ENCODE data around the gene FAM229B. TPM values are rescaled to one million over a fixed set of nuclear protein-coding genes. Genes with fewer than 3 reads are reported as not detected.

The FAM229B gene
- polyA plus RNA-seq, 4 donors: 44.0 to 61.0 (median 47.7) TPM

GRCh38 chr6:112130878-112131277, 43.5 kb downstream of the FAM229B start:
- DNase-seq (ENCODE audit: low read depth in 4 of 4, low spot score in 3 of 4): no peak

- no peak for DNase-seq (ENCODE audit: low read depth in 4 of 4, low spot score in 3 of 4)
Observed at GRCh38 chr6:112139052-112139451, 51.7 kb downstream of the FAM229B start.

DNA sequence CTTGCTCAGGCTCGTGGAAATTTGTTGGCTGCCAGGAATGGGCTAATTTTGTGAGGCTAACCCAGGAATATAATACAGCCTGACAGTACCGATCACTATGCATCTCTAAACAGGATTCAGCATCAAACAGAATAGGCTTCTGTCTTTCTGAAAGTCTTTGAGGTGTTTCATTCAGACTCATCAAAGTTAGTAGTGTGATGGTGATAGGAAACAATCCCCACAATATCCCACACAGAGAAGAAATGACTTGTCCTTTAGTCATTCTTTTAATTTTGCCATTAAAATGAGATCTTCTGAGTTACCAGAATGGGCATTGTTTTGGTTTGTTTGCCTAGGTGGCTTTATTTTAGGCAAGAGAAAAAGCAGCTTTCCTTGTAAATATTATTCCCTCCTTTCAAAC, 54.3 kb downstream of the FAM229B start:
- DNase-seq (ENCODE audit: low read depth in 4 of 4, low spot score in 3 of 4): no peak

DNA sequence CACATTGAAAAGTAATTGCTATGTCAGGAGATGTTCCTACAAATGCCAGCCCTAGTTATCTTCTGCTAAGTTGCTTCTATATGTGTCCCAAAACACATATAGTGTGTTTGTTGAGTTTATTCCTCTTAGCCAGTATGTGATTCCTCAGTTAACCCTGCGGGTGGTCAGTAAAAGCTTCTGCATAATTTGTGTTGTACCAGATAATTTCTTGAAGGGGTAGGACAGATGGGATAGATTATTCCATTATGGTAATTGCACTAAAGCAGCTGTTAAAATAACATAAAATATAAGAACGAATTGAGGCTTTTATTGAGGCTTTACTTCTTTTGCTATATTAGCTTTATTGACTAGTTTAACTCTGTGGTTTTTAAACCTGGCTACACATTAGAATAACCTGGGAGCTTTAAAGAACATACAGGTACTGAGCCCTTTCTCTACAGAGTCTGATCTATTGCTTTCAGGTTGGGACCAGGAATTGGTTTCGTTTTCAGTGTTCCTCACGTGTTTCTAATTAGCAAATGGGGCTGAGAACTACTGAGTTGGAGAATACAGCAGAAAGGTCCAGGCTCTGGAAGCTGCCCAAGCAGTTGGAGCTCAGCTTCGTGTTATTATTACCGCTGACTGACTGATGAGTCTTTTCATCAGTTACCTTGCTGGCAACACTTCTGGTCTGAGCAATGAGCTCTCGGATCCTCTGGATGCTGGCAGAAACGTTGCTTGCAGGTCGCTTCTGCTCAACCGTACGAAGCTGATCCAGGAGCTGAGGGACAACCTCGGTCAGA, 56.9 kb downstream of the FAM229B start:
- no peak for DNase-seq (ENCODE audit: low read depth in 4 of 4, low spot score in 3 of 4)

GRCh38 chr6:112145080-112145573, 57.7 kb downstream of the FAM229B start:
- DNase-seq (ENCODE audit: low read depth in 4 of 4, low spot score in 3 of 4): no peak

DNA sequence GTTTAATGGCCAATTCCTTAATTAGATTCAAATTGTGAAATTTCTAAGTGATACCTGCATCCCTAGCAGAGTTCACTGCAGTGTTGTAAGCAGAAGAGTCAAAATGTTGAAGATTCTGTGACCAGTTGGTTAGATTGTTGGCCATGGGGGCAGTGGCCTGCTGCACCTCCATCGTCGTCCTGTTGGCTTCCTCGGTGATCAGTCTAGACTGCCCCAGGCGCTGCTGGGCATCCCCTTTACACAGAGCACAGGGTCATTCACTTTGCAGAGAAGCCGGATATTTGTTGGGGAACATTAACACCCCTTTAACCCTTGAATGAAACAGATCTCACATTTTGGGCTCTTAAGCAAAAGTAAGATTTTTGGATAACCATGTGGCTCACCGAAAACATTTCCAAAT, 60.7 kb downstream of the FAM229B start:
- no peak for DNase-seq (ENCODE audit: low read depth in 4 of 4, low spot score in 3 of 4)

DNA sequence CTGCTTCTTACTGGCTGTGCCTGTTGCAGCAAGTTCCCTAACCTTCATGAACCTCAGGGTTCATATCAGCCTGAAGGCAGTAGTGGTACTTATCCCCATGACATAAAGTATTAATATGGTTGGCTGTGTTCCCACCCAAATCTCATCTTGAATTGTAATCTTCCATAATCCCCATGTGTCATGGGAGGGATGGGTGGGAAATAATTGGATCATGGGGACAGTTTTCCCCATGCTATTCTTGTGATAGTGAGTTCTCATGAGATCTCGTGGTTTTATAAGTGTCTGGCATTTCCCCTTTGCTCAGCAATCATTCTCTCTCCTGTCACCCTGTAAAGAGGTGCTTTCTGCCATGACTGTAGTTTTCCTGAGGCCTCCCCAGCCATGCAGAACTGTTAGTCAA, 61.8 kb downstream of the FAM229B start:
- no peak for DNase-seq (ENCODE audit: low read depth in 4 of 4, low spot score in 3 of 4)

GRCh38 chr6:112149719-112150263, 62.4 kb downstream of the FAM229B start:
- DNase-seq (ENCODE audit: low read depth in 4 of 4, low spot score in 3 of 4): peak in 3 of 4 donors; percentile 14 to 56 (median 32)

DNA sequence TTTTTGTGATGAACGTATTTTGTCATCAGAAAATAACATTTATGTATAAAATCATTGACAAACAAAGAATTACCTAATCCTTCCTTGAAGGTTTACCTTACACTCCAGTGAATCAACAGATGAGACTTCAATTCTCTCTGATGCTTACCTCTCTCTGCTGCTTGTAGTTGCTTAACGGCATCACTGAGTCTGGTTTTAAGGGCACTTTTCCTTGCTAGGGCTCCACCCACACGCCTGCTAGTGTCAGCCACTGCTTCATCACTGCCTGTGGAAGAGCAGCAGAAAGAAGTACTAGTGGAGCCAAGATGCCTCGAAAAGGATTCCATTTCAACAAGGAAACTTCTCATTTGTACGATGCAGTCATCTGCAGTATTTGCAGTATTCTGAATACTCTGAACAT, 63.0 kb downstream of the FAM229B start:
- no peak for DNase-seq (ENCODE audit: low read depth in 4 of 4, low spot score in 3 of 4)

Other genes starting within 250 kb of the FAM229B start
- gene FYN, start 214.1 kb upstream of the FAM229B start, polyA plus RNA-seq (ENCODE audit: insufficient read length in 4 of 4): 100 to 1,000 TPM; 118 to 171 (median 150) TPM
- gene CCN6, start 33.5 kb upstream of the FAM229B start, polyA plus RNA-seq (ENCODE audit: insufficient read length in 4 of 4): 1 to 10 TPM in 3 of 4 donors, under 1 TPM in 1; 0.41 to 4.6 (median 3.2) TPM
- 10 to 100 TPM; 28.0 to 57.3 (median 28.5) TPM for gene TUBE1, start 109 bp upstream of the FAM229B start, polyA plus RNA-seq (ENCODE audit: insufficient read length in 4 of 4)
- 100 to 1,000 TPM in 3 of 4 donors, 10 to 100 TPM in 1; 99.2 to 241 (median 104) TPM for gene LAMA4, start 167.0 kb downstream of the FAM229B start, polyA plus RNA-seq (ENCODE audit: insufficient read length in 4 of 4)